HCT116 (cell line): ENCODE results near the gene PCDH10. TPM values are rescaled to one million over a fixed set of nuclear protein-coding genes. Genes with fewer than 3 reads are reported as not detected.

ENCODE experiments used
- ATAC-seq: fragments of 200-7000 bp; cut with Tn5 transposase; 2 replicates; pipeline ENCODE4 v1.9.1; 2020; ENCODE audit warnings: mild to moderate bottlenecking, moderate library complexity
- BruUV-seq: library from RNA; stranded (reverse); fragments of 400-500 nt; replicated peaks from 2 replicates; lab custom pipeline; 2021; lab: Mats Ljungman, UMichigan
- CTCF ChIA-PET: fragments of 300-600 bp; sonication (Branson Sonifier 250); formaldehyde crosslinking; loops from one replicate; lab custom pipeline; 2021; ENCODE audit warnings: antibody characterized with exemption; lab: Charles Lee
- POLR2A ChIA-PET: fragments of 300-600, 350-600 bp; sonication (Branson Sonifier 250); formaldehyde crosslinking; loops from one replicate; lab custom pipeline; 2021; ENCODE audit warnings: antibody characterized with exemption; lab: Charles Lee
- RAD21 ChIA-PET, 2 experiments: fragments of 300-600 bp; sonication (Branson Sonifier 250); formaldehyde crosslinking; loops; one replicate each; lab custom pipeline; 2023; ENCODE audit warnings: low total read pairs in 2 of 2; ENCODE audit not compliant: uncharacterized antibody in 2 of 2, unreplicated experiment in 2 of 2, low non-redundant PET in 1 of 2; lab: Charles Lee
- DNase-seq: peaks from one replicate; pipeline ENCODE4 v3.0.0-alpha.2; 2010; ENCODE audit warnings: low read depth, low spot score
- H2AFZ ChIP-seq: fragments of 200-600 bp; shearing (Covaris generic), sonication (generic); 2 replicates; pipeline ENCODE4 v1.6.1; 2017; ENCODE audit warnings: low read depth, mixed run types, mixed read lengths, antibody characterized with exemption, low read length; ENCODE audit not compliant: poor library complexity, severe bottlenecking
- H3K27ac ChIP-seq: 2 replicates; pipeline ENCODE4 v1.5.1; 2012; ENCODE audit warnings: low read depth, low read length
- H3K27me3 ChIP-seq: fragments of 200-600 bp; sonication (generic); 2 replicates; pipeline ENCODE4 v1.6.1; 2016; ENCODE audit warnings: mixed run types, low read length, mixed read lengths; ENCODE audit not compliant: insufficient read depth
- H3K36me3 ChIP-seq, 2 experiments: fragments of 200-500 bp in 1 of 2; fragments of 200-600 bp in 1 of 2; sonication (Bioruptor generic) in 1 of 2; sonication (generic) in 1 of 2; 2 replicates each; pipeline versions ENCODE4 v1.5.1 to v1.6.1; 2014 to 2016; ENCODE audit warnings: low read length in 2 of 2, inconsistent platforms in 1 of 2, mixed read lengths in 1 of 2, mixed run types in 1 of 2; ENCODE audit not compliant: insufficient read depth in 2 of 2, control insufficient read depth in 1 of 2
- H3K4me1 ChIP-seq, 2 experiments: fragments of 200-600 bp in 1 of 2; sonication (generic) in 1 of 2; 2 replicates each; pipeline versions ENCODE4 v1.5.1 to v1.6.1; 2012 to 2017; ENCODE audit warnings: low read length in 2 of 2, inconsistent platforms in 1 of 2, mild to moderate bottlenecking in 1 of 2, mixed read lengths in 1 of 2, mixed run types in 1 of 2, moderate library complexity in 1 of 2; ENCODE audit not compliant: insufficient read depth in 2 of 2, control insufficient read depth in 1 of 2
- H3K4me2 ChIP-seq: fragments of 200-600 bp; sonication (generic); 2 replicates; pipeline ENCODE4 v1.6.1; 2017; ENCODE audit warnings: mixed run types, low read length, mixed read lengths
- H3K4me3 ChIP-seq, 2 experiments: fragments of 200-600 bp in 1 of 2; sonication (generic) in 1 of 2; replicated peaks in 1 of 2; 2 replicates each; pipeline ENCODE4 v1.5.1; 2011 to 2016; ENCODE audit warnings: low read length in 2 of 2, control low read depth in 1 of 2, low read depth in 1 of 2, mild to moderate bottlenecking in 1 of 2, mixed read lengths in 1 of 2, mixed run types in 1 of 2
- H3K79me2 ChIP-seq: fragments of 200-600 bp; sonication (generic); 2 replicates; pipeline ENCODE4 v1.6.1; 2017; ENCODE audit warnings: mild to moderate bottlenecking, mixed run types, low read length, moderate library complexity, mixed read lengths; ENCODE audit not compliant: insufficient read depth
- H3K9ac ChIP-seq: fragments of 200-600 bp; sonication (generic); 2 replicates; pipeline ENCODE4 v1.6.1; 2016; ENCODE audit warnings: low read length, mixed read lengths
- H3K9me2 ChIP-seq: fragments of 200-600 bp; sonication (generic), shearing (Covaris generic); 2 replicates; pipeline ENCODE4 v1.6.1; 2017; ENCODE audit warnings: mixed run types, mild to moderate bottlenecking, moderate library complexity; ENCODE audit not compliant: insufficient read depth
- H3K9me3 ChIP-seq, 2 experiments: fragments of 200-500 bp in 1 of 2; fragments of 200-600 bp in 1 of 2; sonication (Bioruptor generic) in 1 of 2; sonication (generic) in 1 of 2; 2 replicates each; pipeline ENCODE4 v1.6.1; 2014 to 2017; ENCODE audit warnings: low read length in 2 of 2, mixed read lengths in 2 of 2, inconsistent platforms in 1 of 2, low read depth in 1 of 2, mild to moderate bottlenecking in 1 of 2, mixed run types in 1 of 2, moderate library complexity in 1 of 2; ENCODE audit not compliant: control insufficient read depth in 1 of 2, insufficient read depth in 1 of 2
- H4K20me1 ChIP-seq: fragments of 200-600 bp; sonication (generic), shearing (Covaris generic); 2 replicates; pipeline ENCODE4 v1.6.1; 2017; ENCODE audit warnings: mixed run types, mild to moderate bottlenecking, moderate library complexity; ENCODE audit not compliant: insufficient read depth
- CEBPB ChIP-seq: IDR thresholded peaks from 2 replicates; pipeline ENCODE4 v1.6.1; 2012; ENCODE audit warnings: low read depth
- CTCF ChIP-seq, 3 experiments: fragments of 200-600 bp in 1 of 3; sonication (generic) in 1 of 3; IDR thresholded peaks in 2 of 3; conservative IDR thresholded peaks in 1 of 3; 2 replicates each; pipeline ENCODE4 v1.5.1; 2012 to 2017; ENCODE audit warnings: low read depth in 2 of 3, low read length in 2 of 3, antibody characterized with exemption in 1 of 3, borderline replicate concordance in 1 of 3, control low read depth in 1 of 3, mild to moderate bottlenecking in 1 of 3, mixed read lengths in 1 of 3, mixed run types in 1 of 3, moderate library complexity in 1 of 3; ENCODE audit not compliant: insufficient read depth in 1 of 3
- EGR1 ChIP-seq: IDR thresholded peaks from 2 replicates; pipeline ENCODE4 v1.6.1; 2012; ENCODE audit warnings: low read depth
- ELF1 ChIP-seq: IDR thresholded peaks from 2 replicates; pipeline ENCODE4 v1.6.1; 2012; ENCODE audit warnings: low read depth, borderline replicate concordance
- EZH2 ChIP-seq: fragments of 200-600 bp; sonication (generic); IDR thresholded peaks from 2 replicates; pipeline ENCODE4 v1.6.1; 2017; ENCODE audit warnings: antibody characterized with exemption, mixed run types
- FOSL1 ChIP-seq: IDR thresholded peaks from 2 replicates; pipeline ENCODE4 v1.6.1; 2012; ENCODE audit warnings: low read depth
- JUND ChIP-seq: IDR thresholded peaks from 2 replicates; pipeline ENCODE4 v1.6.1; 2012
- MAX ChIP-seq: IDR thresholded peaks from 2 replicates; pipeline ENCODE4 v1.6.1; 2012
- SIN3A ChIP-seq: IDR thresholded peaks from 2 replicates; pipeline ENCODE4 v1.6.1; 2012; ENCODE audit warnings: low read depth
- TCF7L2 ChIP-seq: IDR thresholded peaks from 2 replicates; pipeline ENCODE4 v1.7.0; 2011; ENCODE audit warnings: borderline replicate concordance, inconsistent platforms; ENCODE audit not compliant: insufficient read depth, insufficient read length; ENCODE audit errors: extremely low read depth
- YY1 ChIP-seq: IDR thresholded peaks from 2 replicates; pipeline ENCODE4 v1.6.1; 2011; ENCODE audit warnings: low read length, low read depth, moderate library complexity, mild to moderate bottlenecking; ENCODE audit not compliant: insufficient replicate concordance; ENCODE audit errors: extremely low read depth
- ZFX ChIP-seq: fragments of 450-650 bp; IDR thresholded peaks from 2 replicates; pipeline ENCODE4 v1.6.1; 2017
- intact Hi-C: fragments of 100-400 bp; cut with micrococcal nuclease; formaldehyde crosslinking; loops from 2 replicates; pipeline ENCODE4 v1.10.0; 2022
- total RNA-seq: library from RNA; stranded (reverse); gene quantifications from one replicate; pipeline ENCODE4 v1.2.1, GENCODE V29; 2021; ENCODE audit not compliant: unreplicated experiment

Gene PCDH10
- total RNA-seq, 1 experiment from 2014 or later: not detected

- CTCF ChIA-PET: no interaction called here
- POLR2A ChIA-PET: no interaction called here
- Histone ChIP-seq H3K27ac (no peak overlapping the region), H3K9ac (no peak overlapping the region), H3K9me3 (no peaks in the 10 kb centered on the region), H3K9me2 (no peaks in the 10 kb centered on the region), H3K36me3 (no peaks in the 10 kb centered on the region), H3K27me3 (no peaks in the 10 kb centered on the region), H3K4me1 (no peaks in the 10 kb centered on the region), H2AFZ (no peak overlapping the region), H3K4me2 (no peak overlapping the region), H3K4me3 (no peak overlapping the region), H4K20me1 (no peaks in the 10 kb centered on the region), H3K79me2 (no peaks in the 10 kb centered on the region)
- RAD21 ChIA-PET: no interaction called here
- ATAC-seq (no peak), DNase-seq (no peak)
- TF ChIP-seq TCF7L2: no peak
- no peak for TF ChIP-seq SIN3A
- intact Hi-C loops: no loop called here
- no TSS peak for BruUV-seq
Measured at GRCh38 chr4:133130171-133130570, 18.9 kb upstream of the PCDH10 start.

DNA sequence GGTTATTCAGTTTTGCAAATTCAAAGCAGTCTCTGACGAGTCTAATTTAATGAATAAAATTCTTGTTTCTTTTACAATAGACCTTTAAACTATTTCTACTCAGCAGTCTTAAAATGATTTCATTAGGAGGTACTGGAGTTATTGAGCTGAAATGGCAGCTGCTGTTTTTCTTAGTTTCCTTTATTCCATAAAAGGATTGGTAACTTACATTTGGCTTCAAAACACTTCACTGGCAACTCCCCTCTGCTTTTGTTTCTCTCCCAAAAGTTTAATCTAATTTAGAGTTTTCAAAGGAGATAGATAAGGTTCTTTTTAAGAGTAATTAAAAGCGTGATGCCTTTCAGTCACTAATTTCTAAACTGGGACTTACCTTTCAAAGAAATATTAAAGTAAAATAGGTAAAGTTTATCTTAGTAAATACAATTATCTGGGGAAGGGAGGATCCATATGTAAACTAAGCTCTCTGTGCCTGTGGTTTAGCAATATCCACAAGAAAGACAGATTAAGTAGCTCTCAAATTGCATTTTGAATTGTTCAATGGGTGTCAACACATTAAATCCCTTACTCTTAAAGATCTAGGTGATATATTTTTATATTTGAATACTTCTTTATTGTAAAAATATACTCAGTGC is 17.1 kb upstream of the PCDH10 start:
- no peak for DNase-seq
- H3K9me3 ChIP-seq: no peaks in the 10 kb centered on the region
- H3K9ac ChIP-seq: no peak overlapping the region
- no peaks in the 10 kb centered on the region for H3K36me3 ChIP-seq
- TF ChIP-seq MAX: no peak
- no peak for TF ChIP-seq TCF7L2
- no peak for TF ChIP-seq JUND
- no peak for TF ChIP-seq CEBPB
- no peak for TF ChIP-seq EGR1
- no peak for TF ChIP-seq SIN3A
- no peak for TF ChIP-seq YY1
- no peak for TF ChIP-seq ZFX
- no peak for TF ChIP-seq EZH2
- TF ChIP-seq FOSL1: no peak
- no peak for TF ChIP-seq ELF1
- TF ChIP-seq CTCF (IDR thresholded peaks at IDR 0.05 in 2 of 3, conservative IDR thresholded peaks at IDR 0.05 in 1 of 3; ENCODE audit: borderline replicate concordance in 1 of 3, insufficient read depth in 1 of 3, low read depth in 2 of 3, low read length in 2 of 3): no peak
- TF ChIP-seq, all 23 proteins: peak for 0
- intact Hi-C loops: no loop called here
- no peak overlapping the region for H3K4me2 ChIP-seq
- no peak for ATAC-seq
- H3K4me3 ChIP-seq: no peak overlapping the region
- ChIA-PET CTCF (no interaction called here), POLR2A (no interaction called here), RAD21 (no interaction called here)
- H3K9me2 ChIP-seq: no peaks in the 10 kb centered on the region
- no peaks in the 10 kb centered on the region for H3K79me2 ChIP-seq
- H4K20me1 ChIP-seq: no peaks in the 10 kb centered on the region
- no peaks in the 10 kb centered on the region for H3K27me3 ChIP-seq
- H3K27ac ChIP-seq: no peak overlapping the region
- BruUV-seq: no TSS peak
- no peaks in the 10 kb centered on the region for H3K4me1 ChIP-seq
- H2AFZ ChIP-seq: peak overlapping the region; percentile 47
